Measurements from ENCODE around the gene IL17F.

GRCh38 chr6:52286798-52287432 is 42.6 kb upstream of the IL17F start:
- no peak for TF ChIP-seq POLR2A (IDR thresholded peaks at IDR 0.05)
- TF ChIP-seq, protein P1, sequence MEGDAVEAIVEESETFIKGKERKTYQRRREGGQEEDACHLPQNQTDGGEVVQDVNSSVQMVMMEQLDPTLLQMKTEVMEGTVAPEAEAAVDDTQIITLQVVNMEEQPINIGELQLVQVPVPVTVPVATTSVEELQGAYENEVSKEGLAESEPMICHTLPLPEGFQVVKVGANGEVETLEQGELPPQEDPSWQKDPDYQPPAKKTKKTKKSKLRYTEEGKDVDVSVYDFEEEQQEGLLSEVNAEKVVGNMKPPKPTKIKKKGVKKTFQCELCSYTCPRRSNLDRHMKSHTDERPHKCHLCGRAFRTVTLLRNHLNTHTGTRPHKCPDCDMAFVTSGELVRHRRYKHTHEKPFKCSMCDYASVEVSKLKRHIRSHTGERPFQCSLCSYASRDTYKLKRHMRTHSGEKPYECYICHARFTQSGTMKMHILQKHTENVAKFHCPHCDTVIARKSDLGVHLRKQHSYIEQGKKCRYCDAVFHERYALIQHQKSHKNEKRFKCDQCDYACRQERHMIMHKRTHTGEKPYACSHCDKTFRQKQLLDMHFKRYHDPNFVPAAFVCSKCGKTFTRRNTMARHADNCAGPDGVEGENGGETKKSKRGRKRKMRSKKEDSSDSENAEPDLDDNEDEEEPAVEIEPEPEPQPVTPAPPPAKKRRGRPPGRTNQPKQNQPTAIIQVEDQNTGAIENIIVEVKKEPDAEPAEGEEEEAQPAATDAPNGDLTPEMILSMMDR (IDR thresholded peaks at IDR 0.05), result peak in 5 of 6 experiments; percentile 48 to 70 (median 59)

Data from esophagus squamous epithelium (tissue), 4 donors.